SKM-1 (cell line): Measurements from ENCODE around the gene SPPL2C.
"Not testable (repeated sequence)": the region's sequence is repeated elsewhere in the genome, so short reads cannot be mapped to it uniquely, and the experiment has no call there.

Experiments
- DNase-seq: peaks from one replicate; lab custom pipeline; 2025; ENCODE audit not compliant: unreplicated experiment; lab: John Stamatoyannopoulos, UW

SPPL2C gene

DNA sequence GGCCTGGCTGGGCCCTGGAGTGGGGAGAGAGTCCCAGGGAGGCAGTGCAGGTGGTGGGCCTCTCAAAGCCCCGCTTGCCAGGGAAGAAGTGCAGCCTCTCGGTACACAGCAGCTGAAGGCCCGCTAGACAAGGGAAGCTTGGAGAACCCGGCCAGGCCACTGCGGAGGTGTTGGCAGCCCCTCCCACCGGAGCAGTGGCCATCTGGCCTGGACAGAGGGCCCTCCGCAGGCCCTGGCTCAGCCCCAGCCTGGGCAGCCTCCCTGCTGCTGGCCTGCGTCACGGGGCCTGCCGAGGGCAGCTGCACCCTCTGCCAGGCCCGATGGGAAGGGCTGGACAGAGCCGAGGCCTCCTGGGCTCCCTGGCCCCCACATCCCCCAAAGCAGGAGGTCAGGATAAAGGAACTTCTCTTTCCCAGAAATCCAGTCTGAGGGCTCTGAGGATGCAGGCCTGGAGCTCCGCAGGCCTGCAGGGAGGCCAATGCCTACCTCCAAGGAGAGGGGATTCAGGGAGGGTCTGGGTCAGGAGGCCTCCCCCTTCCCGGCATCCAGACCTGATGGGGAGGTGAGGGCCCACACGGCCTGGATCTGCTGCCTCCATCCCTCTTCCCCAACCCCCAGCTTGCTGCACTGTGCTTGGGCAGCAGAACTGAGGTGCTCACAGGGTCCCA lies 4.3 kb downstream of the SPPL2C start:
- DNase-seq, result no peak

DNA sequence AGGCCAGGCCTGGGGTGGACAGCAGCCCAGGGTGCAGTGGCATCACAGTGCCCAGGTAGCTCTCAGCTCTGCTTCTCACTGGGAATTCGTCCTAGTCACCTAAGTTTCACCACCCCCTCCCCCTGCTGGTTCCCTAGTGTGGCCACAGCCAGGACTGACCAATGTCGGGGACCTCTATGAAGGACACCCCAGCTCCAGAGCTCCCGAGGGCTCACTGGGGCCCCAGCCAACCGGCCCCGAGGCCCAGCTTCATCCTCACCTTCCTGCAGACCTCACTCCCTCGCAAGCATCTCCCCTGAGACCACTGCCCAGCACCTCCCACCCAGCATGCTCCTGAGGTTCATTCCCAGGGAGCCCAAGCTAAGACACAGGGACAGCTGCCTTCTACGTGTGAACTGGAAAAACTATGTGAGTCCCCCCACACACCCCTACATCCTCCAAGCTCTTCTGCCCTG lies 4.9 kb downstream of the SPPL2C start:
- no peak for DNase-seq

DNA sequence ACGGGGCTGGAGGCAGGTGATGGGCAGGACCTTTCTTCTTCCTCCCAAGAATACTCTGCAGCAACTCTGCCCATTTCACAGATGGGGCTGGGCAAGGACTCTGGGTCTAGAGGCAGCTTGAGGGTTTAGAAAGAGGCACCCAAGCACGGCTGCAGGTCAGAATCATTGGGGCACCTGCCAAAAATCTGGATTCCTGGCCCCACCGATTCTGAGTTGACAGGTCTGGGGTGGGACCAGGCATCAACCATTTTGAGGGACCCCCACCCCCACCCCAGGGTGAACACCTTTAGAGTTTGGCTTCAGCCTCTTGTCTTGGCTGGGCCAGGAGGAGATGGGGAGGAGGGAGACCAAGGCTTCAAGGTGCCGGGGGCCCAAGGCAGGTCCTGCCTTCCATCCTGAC lies 5.3 kb downstream of the SPPL2C start:
- DNase-seq, result no peak

DNA sequence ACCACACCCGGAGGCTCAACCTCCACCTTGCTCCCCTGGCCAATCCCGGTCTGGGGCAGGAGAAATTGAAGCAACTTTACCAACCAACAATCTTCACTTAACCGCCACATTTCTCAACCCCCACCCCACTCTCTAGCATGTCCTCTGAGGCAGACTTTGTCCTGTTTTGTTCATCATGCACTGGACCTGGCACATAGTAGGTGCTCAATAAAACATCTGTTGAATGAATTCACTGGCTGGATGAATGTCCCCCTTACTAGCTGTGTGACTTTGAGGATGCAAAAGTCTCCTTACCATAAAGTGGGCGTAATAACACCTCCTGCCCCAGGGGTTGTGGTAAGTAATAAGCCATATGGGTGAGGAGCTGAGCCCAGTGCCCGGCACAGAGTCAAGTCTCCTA lies 5.8 kb downstream of the SPPL2C start:
- DNase-seq, result no peak

DNA sequence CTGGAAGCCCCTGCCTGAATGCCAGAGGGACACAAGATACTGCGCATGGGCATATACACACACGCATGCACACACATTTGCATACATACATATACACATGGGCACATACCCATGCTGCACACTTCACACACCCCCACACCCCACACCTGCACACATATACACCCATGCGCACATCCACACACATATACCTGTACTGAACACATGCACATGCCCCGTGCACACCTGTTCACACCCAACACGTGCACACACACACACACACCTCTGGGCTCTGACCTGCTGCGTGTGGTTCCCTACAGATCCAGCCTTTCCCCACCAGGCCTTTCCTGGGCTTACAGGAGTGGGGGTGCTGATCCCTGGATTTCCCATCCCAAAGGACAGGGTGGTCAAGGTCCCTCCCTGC lies 6.3 kb downstream of the SPPL2C start:
- DNase-seq, result no peak

DNA sequence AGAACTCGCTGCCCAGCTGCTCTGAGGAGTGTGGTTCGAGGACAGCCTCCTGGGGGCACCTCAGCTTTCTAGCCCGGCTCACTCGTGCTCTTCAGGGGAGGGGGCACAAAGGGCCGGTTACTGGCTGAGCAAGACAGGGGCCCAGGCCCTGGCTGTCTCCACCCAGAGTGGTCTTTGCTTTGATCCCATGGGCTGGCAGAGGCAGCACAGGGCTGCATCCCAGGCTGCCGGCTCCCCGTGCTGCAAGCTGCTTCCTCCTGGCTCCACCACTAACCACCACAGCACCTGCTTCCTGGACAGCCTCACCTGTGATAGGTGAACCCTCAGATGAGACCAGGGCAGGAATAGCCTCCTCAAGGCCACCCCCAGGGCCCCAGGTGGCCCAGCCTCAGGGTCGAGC lies 6.8 kb downstream of the SPPL2C start:
- DNase-seq, result no peak

DNA sequence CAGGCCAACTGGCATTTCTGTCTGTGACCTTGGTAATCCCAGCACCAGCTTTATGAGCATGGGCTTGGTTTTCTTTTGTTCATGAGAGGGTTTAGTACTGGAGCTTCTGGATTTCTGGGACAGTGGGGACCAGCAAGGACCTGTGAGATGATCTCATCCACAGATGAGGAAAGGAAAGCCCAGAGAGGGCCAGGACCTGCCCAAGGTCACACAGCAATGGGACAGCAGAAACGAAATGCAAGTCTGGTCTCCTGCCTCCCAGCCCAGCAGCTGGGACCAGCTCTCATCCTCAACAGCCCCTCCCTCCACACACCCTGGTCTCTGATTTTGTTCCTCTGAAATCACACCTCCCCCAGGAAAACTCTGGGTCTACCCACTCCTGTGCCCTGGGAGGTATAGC lies 7.2 kb downstream of the SPPL2C start:
- DNase-seq, result no peak

DNA sequence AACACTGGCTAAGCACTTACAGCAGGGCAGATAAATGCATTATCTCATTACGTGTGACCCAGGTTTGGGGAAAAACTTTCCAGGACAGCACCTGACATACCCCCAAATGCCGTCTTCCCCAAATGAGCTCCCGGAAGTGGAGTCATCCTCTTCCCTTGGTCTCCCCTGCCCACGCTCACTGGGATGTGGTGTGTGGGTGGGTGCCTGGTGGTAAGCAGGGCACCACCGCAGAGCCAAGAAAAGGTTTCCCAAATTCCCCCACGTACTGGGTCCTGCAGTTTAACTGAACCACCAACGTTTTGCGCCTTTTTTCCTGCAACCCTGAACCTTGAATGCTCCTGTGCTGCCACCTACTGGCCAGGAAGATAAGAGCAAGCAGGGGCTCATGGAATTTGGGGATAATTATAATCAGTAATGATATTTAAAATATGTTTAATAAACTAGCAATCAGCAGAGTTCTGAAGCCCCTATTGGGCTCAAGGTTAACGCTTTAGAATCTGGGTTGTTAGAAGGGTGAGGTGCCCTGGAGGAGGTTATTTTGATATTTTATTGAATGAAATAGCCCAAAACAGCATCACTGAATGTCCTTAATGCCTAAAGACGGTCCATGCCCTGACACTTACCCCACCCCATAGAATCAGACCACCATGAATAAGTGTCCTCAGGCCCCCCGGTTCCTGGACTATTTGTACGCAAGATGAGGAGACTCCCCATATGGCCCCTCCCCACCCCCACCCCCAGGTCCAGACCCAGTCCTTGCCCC lies 8.0 kb downstream of the SPPL2C start:
- DNase-seq, result peak; percentile 41

DNA sequence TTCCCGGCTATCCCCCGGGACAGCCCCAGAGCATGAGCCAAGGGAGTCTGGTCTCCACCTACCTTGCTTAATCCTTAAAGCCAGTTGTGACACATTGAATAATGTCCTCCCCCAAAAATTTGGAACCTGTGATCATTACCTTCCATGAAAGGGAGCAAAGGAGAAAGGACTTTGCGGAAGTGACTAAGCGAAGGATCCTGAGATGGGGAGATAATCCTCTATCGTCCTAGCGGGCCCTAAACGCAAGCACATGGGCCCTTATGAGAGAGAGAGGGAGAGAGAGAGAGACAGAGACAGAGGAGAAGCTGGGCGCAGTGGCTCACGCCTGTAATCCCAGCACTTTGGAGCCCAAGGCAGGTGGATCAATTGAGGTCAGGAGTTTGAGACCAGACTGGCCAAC lies 9.5 kb downstream of the SPPL2C start:
- no peak for DNase-seq

DNA sequence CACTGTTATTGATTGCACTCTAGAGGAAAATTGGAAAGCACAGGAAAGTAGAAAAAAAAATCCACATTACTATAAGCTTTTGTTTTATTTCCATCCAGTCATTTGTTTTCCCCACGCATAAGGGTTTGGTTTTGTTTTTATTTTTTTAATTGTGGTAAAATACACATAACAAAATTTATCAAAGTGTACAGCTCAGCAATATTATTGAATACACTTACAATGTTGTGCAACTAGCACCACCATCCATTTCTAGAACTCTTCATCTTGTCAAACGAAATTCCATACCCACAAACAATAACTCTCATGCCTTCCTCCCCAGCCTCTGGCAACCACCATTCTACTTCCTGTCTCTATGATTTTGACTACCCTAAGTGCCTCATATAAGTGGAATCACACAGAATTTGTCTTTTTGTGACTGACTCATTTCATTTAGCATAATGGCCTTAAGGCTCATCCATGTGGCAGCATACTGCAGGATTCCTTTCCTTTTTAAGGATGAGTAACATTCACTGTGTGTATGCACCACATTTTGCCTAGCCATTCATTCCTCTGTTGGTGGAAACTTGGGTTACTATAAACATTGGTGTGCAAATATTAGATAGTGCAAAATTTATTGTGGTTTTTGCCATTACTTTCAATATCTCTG lies 11.1 kb downstream of the SPPL2C start:
- DNase-seq, result no peak

DNA sequence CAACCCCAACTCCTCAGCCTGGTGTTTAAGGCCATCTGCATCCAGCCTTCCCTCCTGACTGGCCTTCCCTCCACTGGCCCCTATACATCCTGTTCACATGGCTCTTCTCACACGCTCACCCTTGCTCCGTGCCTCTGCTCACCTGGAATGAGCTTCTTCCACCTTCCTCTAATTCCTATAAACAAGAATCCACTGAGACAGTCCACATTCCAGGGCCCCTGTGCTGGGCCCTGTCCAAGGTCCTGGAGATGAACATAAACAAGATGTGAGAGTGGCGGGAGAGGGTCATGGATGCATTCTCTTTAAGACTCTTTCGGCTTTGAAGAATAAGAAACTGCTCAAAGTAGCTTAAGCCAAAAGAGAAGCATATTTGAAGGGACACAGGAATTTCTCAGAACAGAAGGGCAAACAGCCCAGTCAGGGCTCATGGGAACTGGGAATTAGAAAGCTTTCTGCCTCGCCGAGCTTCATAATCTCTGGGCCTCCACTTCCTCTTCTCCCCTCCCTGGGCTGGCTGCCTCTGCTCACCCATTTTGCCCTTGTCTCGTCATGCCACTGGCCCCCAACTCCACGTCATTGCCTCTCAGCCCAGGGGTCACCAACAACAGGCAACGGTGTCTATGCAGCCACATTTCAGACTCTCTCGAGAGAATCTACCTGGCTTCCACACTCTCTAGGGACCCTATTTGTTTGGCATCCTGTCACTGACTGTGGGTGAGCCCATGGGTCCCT lies 13.5 kb downstream of the SPPL2C start:
- DNase-seq, result no peak

DNA sequence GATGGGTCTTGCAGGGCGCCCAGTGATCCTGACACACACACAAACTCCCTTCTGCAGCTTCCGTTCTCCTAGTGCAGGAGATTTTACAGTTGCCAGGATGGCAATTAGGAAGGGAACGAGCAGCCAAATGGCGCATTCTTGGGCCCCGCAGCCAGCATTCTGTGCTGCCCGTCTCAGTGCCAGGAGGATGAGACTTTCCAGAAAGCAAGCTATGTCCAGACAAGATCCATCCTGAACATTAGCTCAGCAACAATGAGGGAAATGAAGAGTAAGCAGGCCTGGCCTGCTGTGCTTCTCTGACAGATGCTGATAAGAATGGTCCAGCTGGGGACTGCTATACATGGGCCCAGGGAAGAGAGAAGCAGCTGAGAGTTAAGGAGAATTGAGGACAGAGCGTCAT lies 16.5 kb downstream of the SPPL2C start:
- no peak for DNase-seq

DNA sequence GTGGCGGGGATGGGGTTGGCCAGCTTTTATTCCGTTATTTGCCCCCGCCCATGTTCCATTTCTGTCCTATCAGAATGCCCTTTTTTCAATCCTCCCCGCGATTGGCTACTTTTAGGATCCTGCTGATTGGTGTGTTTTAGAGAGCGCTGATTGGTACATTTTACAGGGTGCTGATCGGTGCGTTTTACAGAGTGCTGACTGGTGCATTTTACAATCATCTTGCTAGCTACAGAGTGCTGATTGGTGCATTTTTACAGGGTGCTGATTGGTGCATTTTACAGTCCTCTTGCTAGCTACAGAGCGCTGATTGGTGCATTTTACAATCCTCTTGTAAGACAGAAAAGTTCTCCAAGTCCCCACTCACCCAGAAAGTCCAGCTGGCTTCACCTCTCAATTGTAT lies 17.4 kb downstream of the SPPL2C start:
- not testable (repeated sequence) for DNase-seq

DNA sequence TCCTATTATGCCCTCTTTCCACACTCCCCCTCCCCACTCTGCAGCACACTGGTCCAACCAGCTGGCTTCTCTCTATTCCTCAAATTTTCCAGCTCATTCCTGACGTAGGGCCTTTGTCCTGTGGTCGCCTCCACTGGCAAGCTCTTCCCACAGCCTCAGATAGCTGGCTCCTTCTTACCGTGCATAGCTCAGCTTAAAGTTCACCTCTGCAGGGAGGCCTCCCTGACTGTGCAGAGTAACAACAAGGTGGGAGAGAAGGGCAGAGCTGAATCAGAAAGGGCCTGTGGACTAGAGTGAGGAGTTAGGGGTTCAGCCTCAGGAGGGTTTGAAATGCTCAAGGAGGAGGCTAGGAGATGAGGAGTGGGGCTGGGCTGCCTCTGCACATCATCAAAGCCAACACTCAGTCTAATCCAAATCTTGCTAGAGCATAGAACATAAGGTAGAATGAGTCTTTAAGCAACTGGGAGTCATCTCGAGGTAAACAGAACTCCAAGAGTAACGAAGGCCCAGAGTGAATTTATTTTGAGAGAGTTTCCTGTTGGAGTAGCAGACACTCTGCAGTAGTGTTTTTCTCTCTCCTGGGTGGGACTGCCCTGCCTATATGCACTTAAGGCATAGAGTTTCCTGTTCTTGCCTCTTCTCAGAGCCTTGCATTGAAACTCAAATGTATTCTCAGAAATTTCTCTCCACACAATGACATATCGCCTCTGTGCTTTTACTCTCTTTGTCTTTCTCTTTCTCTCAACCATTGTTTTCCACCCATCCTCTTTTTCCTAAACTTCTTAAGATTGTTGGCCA lies 19.4 kb downstream of the SPPL2C start:
- DNase-seq, result no peak

DNA sequence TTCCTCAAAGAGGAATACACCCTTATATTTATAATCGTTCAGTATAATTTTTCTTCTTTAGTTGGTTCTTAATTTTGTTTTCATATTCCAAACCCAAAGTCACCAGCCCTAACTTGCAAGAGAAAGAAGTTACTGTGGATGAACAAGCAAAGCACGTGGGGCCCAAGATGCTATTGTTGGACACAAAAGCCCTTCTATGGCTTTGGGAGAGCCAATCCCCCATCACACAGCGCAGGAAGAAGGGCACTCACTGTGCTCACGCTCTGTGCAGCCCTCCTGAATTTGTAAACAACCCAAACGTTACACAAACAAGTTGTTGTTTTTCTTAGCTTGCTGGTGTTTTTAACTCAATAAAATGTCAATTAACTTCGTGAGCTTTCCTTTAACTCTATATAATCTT lies 22.5 kb downstream of the SPPL2C start:
- DNase-seq, result no peak

DNA sequence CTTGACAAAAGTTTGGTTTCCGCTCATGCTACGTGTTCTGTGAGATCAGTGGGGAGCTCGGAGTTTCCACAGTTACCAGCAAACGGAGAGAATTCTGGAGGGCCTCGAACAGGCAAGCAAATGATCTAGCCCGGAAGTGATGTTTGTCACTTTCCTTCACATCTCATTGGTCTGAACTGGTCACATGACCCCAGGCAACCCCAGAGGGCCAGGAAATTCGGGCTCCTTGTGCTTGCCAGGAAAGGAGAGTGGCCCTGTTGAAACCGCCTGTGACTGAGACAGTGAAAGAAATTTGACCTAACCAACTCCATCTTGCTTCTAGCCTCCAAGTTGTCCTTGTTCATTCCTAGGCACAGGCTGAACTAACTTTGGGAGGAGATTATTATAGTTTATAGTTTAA lies 23.0 kb downstream of the SPPL2C start:
- no peak for DNase-seq

DNA sequence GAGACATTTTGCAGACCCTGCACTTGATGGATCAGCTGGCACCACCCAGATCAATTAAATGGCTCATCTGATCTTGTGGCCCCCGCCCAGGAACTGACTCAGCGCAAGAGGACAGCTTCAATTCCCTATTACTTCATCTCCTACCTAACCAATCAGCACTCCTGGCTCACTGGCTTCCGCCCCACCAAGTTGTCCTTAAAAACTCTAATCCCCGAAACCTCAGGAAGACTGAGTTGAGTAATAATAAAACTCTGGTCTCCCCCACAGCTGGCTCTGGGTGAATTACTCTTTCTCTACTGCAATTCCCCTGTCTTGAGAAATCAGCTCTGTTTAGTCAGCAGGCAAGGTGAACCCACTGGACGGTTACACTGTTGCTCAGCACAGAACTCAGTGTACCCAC lies 23.6 kb downstream of the SPPL2C start:
- peak; percentile 9 for DNase-seq

DNA sequence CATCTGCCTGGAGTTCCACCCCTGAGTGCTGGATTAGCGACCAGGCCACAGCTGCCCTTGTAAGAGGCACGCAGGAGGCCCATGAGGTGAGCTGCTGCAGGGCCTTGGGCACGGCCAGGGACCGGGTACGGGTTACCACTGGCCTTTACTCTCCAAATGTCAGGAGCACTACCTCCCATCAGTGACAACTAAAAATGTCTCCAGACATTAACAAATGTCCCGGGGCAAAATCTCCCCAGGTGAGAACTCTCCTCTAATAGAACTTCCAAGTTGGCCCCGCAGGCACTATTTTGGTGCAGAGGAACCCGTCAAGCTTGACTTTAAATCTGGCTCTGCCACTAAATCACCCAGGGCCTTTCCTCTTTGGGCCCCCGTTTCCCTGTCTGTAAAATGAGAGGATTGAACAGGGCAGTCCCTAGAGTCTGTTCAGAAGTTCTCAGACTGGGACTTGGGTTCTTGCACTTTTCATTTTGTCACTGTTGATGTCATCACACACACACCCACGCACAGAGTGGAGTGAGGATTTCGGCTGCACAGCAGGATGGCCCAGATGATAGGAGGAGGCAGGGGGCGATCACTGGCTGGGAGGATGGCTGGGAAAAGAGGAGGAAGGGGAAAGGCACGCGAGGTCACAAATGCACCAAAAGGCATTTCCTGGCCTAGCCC lies 25.1 kb downstream of the SPPL2C start:
- no peak for DNase-seq

DNA sequence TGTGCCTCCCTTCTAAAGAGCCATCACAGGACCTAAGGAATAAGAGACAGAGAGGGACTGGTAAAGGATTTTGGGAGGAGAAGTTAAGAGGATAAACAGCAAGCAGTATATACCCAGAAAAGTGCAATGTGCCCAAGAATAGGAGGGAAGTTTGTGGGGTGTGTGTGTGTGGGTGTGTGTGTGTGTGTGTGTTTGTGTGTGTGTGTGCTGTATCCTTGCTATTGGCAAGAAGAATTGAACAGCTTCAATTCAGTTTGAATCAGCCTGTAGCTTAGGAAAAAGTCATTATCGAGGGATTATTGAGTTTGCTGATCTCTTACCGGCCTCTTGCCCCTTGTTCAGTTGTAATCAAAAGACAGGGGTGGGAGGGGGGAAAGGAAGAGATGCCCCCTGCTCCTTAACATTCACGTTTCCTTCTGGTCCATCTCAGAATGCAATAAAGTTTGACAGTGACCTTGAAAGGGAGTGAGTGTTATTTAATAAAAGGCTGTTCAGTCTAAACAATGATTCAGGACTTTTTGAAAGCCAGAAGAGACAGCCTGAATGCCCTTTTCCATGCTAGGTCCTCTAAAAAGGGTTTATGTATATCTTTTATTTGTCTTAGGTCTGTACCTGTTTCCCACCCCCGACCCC lies 25.8 kb downstream of the SPPL2C start:
- no peak for DNase-seq

DNA sequence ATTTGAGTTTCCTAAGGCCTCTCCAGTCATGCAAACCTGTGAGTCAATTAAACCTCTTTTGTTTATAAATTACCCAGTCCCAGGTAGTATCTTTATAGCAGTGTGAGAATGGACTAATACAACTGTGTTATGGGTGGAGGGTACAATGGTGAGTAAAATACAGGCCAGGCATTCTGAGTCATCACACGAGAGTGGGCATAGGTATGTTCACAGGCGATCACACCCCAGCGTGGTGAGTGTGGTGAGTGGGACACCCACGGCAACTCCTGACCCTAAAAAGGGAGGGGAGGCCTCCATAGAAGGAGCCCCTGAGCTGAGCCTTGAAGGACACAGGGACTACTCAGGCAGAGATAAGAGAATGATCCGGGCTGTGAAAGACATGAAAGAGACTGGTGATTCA lies 27.0 kb downstream of the SPPL2C start:
- DNase-seq, result no peak
